GM20000 (cell line): ENCODE data around the gene RNMT.
"Not testable (repeated sequence)": the region's sequence is repeated elsewhere in the genome, so short reads cannot be mapped to it uniquely, and the experiment has no call there.

Source experiments
- DNase-seq: peaks from one replicate; pipeline ENCODE4 v3.0.0; 2012; ENCODE audit warnings: low spot score
- TF ChIP-seq, protein P1 (sequence below): IDR thresholded peaks from 2 replicates; pipeline ENCODE4 v1.5.1; 2012; ENCODE audit warnings: mild to moderate bottlenecking, control low read depth; ENCODE audit errors: extremely low read depth, missing control alignments

The RNMT gene

DNA sequence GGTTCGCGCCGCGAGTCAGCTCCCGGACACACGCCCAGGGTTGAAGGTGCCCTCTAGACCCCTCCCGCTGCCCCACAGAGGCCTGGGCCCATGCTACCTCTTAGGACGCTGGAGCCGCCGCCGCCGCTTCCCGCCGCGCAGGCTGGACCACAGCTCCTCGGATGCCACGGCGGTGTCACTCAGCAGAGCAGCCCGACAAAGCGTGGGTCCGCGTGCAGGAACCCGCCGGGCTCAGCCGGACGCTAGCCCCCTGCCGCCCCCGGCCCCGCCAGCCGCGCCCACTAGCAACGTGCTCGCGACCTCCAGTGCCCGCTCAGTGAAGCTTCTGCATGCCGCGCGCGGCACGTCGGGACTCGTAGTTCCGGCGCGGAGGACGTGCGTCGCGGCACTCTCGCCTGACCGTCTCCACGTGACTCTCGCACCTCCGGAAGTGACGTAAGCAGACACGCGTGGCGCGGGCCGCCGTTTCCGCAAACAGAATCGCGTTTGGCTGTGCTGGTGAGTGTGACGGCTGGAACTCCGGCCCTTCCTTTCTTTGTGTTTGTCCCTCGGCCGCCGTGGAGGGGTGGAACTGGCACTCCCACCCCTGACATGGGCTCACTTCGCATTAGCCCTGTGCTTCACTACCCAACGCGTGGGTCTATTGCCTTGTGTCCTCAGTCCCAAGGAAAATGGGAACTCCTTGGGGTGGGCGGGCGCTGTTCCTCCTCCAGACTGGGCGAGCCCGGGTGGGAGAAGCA, at the start of gene RNMT, which contains the start of gene FAM210A:
Gene RNMT (plus strand): TSS at position 442 of the 740 bp plus-strand sequence. CDS start 4,845 bp downstream, outside the sequence.
Gene FAM210A (minus strand): TSS at position 327 of the 740 bp plus-strand sequence. CDS start 44,481 bp downstream, outside the sequence.
- TF ChIP-seq, protein P1, sequence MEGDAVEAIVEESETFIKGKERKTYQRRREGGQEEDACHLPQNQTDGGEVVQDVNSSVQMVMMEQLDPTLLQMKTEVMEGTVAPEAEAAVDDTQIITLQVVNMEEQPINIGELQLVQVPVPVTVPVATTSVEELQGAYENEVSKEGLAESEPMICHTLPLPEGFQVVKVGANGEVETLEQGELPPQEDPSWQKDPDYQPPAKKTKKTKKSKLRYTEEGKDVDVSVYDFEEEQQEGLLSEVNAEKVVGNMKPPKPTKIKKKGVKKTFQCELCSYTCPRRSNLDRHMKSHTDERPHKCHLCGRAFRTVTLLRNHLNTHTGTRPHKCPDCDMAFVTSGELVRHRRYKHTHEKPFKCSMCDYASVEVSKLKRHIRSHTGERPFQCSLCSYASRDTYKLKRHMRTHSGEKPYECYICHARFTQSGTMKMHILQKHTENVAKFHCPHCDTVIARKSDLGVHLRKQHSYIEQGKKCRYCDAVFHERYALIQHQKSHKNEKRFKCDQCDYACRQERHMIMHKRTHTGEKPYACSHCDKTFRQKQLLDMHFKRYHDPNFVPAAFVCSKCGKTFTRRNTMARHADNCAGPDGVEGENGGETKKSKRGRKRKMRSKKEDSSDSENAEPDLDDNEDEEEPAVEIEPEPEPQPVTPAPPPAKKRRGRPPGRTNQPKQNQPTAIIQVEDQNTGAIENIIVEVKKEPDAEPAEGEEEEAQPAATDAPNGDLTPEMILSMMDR: peak; percentile 11
- DNase-seq: peak; percentile 93

DNA sequence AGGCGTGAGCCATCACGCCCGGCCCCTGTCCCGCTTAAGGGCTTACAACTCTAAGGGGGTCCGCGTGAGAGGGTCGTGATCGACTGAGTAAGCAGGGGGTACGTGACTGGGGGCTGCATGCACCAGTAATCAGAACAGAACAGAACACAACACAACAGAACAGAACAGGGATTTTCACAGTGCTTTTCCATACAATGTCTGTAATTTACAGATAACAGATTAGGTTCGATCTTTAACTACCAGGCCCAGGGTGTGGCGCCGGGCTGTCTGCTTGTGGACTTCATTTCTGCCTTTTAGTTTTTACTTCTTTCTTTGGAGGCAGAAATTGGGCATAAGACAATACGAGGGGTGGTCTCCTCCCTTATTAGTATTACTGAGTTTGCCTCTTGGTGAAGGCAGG, 49.1 kb upstream of the RNMT start:
- DNase-seq: not testable (repeated sequence)

DNA sequence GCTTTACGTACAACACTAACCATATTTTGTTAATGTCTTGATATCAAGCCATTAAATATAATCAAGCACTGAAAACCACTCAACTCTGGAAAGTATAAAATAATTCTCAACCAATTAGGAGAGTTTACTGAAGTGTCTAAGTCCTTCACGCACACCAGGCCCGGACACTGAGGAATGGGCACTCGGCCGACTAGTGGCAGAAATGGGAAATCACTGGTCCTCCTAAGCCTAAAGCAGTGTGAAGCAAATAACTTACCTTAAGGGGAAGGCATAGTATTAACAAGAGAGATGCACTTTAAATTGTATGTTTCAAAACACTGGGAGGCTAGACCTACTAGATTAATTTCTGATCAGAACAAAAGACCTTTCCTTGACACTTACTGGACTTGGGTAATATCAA, 45.9 kb upstream of the RNMT start:
- DNase-seq: no peak

DNA sequence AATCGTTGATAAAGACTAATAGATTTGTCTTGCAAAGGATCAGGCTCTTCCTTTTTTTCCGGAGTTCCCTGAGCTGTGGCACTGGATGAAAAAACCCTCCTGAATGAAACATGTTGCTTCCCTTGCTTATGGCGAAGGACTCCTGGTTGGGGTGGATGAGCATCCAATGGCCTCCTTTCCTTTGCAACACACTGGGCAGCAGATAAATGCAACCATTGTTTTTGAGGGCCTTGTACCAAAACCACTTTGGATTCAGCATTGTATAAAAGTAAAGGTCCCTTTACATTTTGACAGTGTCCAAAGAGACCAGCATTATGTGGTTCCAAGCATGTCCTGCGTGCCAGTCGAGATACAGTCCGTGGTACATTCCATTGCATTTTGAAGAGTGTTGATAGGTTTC, 44.8 kb upstream of the RNMT start:
- TF ChIP-seq, protein P1: no peak
- no peak for DNase-seq

More for the DNA sequence above, 45.9 kb upstream of the RNMT start:
- TF ChIP-seq, protein P1: peak; percentile 12

DNA sequence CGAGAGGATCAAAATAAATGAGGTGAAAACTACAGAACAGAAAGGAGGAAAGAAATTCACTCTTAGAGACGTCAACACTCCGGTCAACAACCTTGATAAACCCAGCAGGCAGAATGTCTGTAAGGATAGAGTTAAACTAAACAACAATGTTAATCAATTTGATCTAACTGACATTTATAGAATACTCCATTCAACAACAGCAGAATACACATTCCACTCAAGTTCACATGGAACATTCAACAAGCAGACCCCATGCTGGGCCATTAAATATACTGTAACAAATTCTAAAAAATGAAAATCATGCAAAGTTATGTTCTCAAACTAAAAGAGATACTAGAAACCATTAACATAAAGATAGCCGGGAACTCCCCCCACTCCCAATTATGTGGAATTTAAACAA, 41.9 kb upstream of the RNMT start:
- no peak for DNase-seq
- TF ChIP-seq, protein P1: no peak

DNA sequence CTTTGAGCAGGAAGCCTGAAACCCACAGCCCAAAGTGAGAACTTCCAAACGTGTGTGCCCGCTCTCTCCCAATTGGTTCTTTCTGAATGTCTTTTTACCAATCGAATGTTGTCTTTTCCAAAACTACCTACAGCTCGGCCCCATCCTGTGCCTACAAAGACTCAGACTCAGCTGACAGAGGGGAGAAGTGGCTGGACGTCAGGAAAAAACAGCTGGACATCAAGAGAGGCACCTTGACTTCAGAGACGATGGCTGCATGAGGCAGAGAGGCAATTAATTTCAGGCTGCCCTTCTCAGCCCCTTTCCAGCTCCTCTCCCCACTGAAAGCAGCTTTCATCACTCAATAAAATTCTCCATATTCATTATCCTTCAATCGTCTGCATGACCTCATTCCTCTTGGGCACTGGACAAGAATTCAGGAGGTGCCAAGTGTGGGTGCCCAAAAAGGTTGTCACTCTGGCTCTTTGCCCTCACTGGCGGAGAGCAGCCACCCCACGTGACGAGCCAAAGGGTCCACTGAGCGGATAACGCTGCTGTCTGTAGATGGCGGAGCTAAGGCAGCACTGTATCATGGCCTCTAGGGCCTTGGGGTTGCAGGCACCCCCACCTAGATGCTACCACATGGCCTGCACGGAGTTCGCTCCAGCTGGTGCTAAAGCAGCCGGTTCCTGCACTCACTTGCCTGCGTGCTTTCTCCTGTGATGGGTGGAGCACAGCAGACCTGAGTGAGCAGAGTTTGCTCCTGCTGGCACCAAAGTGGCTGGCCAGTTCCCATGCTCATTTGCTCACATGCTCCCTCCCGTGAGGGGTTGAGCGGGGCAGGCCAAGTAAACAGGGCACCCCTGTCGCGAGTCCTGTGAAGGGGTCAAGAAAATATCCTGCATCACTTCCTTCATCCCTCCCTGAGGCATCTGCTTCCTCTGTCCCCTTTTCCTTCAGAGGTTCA, 38.0 kb upstream of the RNMT start:
- DNase-seq: no peak

DNA sequence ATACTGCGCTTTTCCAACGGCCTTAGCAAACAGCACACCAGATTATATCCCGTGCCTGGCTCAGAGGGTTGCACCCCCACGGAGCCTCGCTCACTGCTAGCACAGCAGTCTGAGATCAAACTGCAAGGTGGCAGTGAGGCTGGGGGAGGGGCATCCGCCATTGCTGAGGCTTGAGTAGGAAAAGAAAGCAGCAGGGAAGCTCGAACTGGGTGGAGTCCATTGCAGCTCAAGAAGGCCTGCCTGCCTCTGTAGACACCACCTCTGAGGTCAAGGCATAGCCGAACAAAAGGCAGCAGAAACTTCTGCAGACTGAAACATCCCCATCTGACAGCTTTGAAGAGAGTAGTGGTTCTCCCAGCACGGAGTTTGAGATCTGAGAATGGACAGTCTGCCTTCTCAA, 36.4 kb upstream of the RNMT start:
- DNase-seq: not testable (repeated sequence)

More for the DNA sequence above, 38.0 kb upstream of the RNMT start:
- TF ChIP-seq, protein P1: no peak

DNA sequence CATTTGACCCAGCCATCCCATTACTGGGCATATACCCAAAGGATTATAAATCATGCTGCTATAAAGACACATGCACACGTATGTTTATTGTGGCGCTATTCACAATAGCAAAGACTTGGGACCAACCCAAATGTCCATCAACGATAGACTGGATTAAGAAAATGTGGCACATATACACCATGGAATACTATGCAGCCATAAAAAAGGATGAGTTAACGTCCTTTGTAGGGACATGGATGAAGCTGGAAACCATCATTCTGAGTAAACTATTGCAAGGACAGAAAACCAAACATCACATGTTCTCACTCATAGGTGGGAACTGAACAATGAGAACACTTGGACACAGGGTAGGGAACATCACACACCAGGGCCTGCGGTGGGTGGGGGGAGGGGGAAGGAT, 31.1 kb upstream of the RNMT start:
- not testable (repeated sequence) for DNase-seq
